Activated naive CD4-positive, alpha-beta T cell treated with anti-CD3 and anti-CD28 coated beads, Interleukin-2, amount 10 ng/mL, durations not matched to agents 7 days and 5 days (primary cell): Measurements from ENCODE around the gene LMBRD2.

Experiments used
- CTCF ChIA-PET: fragments of 350-600 bp; sonication (Branson Sonifier 250); formaldehyde crosslinking; loops from one replicate; lab custom pipeline; 2021; ENCODE audit warnings: antibody characterized with exemption; lab: Charles Lee
- DNase-seq: peaks from one replicate; pipeline ENCODE4 v3.0.0-alpha.2; 2020
- H3K27ac Mint-ChIP-seq: one replicate; pipeline ENCODE4 v1.8.0; 2021; ENCODE audit warnings: mild to moderate bottlenecking, moderate library complexity, mixed read lengths
- H3K27me3 Mint-ChIP-seq: one replicate; pipeline ENCODE4 v1.8.0; 2021; ENCODE audit warnings: mild to moderate bottlenecking, mixed read lengths
- H3K36me3 Mint-ChIP-seq: one replicate; pipeline ENCODE4 v1.8.0; 2021; ENCODE audit warnings: mixed read lengths
- H3K4me1 Mint-ChIP-seq: one replicate; pipeline ENCODE4 v1.8.0; 2021; ENCODE audit warnings: mixed read lengths
- H3K4me3 Mint-ChIP-seq: one replicate; pipeline ENCODE4 v1.8.0; 2021; ENCODE audit warnings: mild to moderate bottlenecking, moderate library complexity, mixed read lengths
- H3K9me3 Mint-ChIP-seq: one replicate; pipeline ENCODE4 v1.8.0; 2021; ENCODE audit warnings: mixed read lengths

Gene LMBRD2

DNA sequence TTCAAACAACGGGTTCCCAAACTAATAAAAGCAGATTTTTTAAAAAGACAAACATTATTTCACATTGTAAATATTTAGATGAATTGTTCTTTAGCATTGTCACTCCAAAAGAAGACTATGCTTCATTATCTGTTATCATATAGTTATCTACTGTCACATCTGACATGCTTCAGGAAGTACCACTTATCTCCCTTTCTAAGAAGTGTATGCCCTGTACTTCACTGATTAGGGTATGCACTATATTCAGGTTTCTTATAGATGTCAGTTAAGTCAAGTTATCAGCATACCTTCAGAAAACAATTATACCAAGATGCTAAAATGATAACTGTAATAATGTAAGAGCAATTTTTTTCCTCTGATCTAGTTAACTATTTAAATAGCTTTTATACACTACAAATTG, 40.4 kb downstream of the LMBRD2 start:
- Mint-ChIP-seq H3K27me3 (no peaks in the 10 kb centered on the region), H3K36me3 (peaks cover 34% of the 10 kb centered on the region), H3K4me1 (no peaks in the 10 kb centered on the region), H3K4me3 (no peak overlapping the region), H3K9me3 (no peaks in the 10 kb centered on the region), H3K27ac (no peak overlapping the region)
- CTCF ChIA-PET, result interaction anchor here (0.7 kb wide), 1 partner anchor 325 kb away, joined by 4 read pairs; no protein-coding TSS in a partner anchor
- DNase-seq, result no peak

DNA sequence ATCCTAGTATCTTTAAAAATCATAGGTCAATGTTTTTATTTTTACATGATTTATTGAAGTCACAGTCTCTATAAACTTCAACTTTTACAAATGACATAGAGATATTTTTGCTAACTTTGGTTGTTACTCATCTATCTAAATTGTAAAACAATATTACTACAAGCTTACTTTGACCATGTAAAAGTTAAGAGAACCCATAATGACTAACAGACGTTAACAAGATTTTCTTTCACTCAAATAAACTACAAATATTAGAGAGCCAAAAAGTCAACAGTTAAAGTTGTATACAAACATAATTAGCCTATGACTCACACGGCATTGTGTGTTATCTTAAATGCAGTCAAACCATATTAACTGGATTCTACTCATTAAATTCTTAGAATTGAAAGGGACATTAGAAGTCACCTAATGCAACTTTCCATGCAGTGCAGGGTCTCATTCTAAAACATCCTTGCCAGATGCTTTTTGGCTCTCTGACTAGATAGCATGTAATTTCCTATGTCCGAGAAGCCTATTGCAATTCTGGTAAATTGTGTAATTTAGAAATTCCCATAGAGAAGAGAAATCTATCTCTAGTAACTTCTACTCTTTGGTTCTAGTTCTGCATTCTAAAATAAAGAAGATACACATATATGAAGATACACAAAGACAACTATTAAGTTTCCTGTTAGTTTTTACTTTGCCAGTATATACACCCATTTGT, 42.8 kb downstream of the LMBRD2 start:
- CTCF ChIA-PET, result no interaction called here

DNA sequence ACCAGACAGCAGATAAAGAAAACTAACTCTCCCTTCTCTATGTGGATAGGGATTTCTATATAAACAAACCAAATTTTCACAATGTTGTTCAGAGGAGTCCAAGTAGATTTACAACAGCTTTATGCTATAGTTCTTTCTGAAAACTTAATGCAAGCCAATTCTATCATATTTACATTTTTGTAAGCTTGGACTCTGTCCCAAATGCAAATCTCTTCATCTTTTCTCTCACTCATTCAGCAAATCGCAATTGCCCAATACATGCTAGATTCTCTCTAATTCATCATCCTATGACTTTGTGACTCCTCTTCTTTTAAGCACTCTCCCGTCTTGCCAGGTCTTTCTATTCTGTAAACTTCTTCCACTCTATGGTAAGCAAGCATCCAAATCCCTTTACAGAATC, 45.9 kb downstream of the LMBRD2 start:
- H3K27ac Mint-ChIP-seq, result no peak overlapping the region

More for the DNA sequence above, 42.8 kb downstream of the LMBRD2 start:
- no peak overlapping the region for H3K27ac Mint-ChIP-seq
- no peak overlapping the region for H3K4me3 Mint-ChIP-seq
- H3K36me3 Mint-ChIP-seq, result peaks cover 34% of the 10 kb centered on the region
- H3K27me3 Mint-ChIP-seq, result no peaks in the 10 kb centered on the region
- H3K9me3 Mint-ChIP-seq, result no peaks in the 10 kb centered on the region
- DNase-seq, result no peak
- no peaks in the 10 kb centered on the region for H3K4me1 Mint-ChIP-seq

DNA sequence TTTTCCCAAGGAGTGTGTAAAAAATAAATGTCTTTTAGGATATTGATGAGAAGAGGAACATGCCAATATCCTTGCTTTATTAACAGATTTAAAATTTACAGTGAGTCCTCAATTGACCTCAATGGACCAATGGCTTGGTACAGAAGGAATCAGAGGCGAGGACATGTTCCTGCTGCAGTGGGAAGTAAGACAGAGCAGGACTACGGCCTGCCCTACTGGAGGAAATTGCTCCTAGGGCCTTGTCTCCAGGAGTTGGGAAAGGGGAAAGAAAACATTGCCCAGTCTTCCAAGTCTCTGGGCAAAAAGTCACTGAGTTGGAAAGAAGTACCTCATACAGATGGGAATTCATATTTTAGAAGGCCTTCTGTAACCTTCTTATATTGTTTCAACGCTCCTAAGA, 51.9 kb downstream of the LMBRD2 start:
- H3K27ac Mint-ChIP-seq, result no peak overlapping the region
- peaks cover 5% of the 10 kb centered on the region for H3K36me3 Mint-ChIP-seq
- H3K27me3 Mint-ChIP-seq, result no peaks in the 10 kb centered on the region
- H3K4me3 Mint-ChIP-seq, result no peak overlapping the region
- CTCF ChIA-PET, result interaction anchor here (1.0 kb wide), 1 partner anchor 10 kb away, joined by 3 read pairs; no protein-coding TSS in a partner anchor
- no peaks in the 10 kb centered on the region for H3K4me1 Mint-ChIP-seq
- no peaks in the 10 kb centered on the region for H3K9me3 Mint-ChIP-seq
- DNase-seq, result no peak

More for the DNA sequence above, 45.9 kb downstream of the LMBRD2 start:
- Mint-ChIP-seq H3K27me3 (no peaks in the 10 kb centered on the region), H3K9me3 (no peaks in the 10 kb centered on the region), H3K4me1 (no peaks in the 10 kb centered on the region), H3K36me3 (peaks cover 31% of the 10 kb centered on the region), H3K4me3 (no peak overlapping the region)
- no peak for DNase-seq
- CTCF ChIA-PET, result interaction anchor here (0.7 kb wide), 1 partner anchor 416 kb away, joined by 3 read pairs; no protein-coding TSS in a partner anchor

DNA sequence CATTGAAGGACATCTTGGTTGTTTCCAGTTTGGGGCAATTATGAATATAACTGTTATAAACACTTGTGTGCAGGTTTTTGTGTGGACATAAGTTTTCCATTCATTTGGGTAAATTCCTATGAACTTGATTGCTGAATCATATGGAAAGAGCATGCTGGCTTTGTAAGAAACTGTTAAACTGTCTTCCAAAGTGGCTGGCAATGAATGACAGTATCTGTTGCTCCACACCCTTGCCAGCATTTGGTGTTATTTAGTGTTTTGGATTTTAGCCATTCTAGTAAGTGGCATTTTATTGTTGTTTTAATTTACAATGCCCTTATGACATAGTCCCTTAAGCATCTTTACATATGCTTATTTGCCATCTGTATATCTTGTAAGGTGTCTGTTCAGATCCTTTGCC, 55.2 kb downstream of the LMBRD2 start:
- H3K4me1 Mint-ChIP-seq, result no peaks in the 10 kb centered on the region
- H3K9me3 Mint-ChIP-seq, result no peaks in the 10 kb centered on the region
- CTCF ChIA-PET, result no interaction called here
- DNase-seq, result no peak
- no peaks in the 10 kb centered on the region for H3K36me3 Mint-ChIP-seq
- H3K27me3 Mint-ChIP-seq, result no peaks in the 10 kb centered on the region
- H3K4me3 Mint-ChIP-seq, result no peak overlapping the region
- H3K27ac Mint-ChIP-seq, result no peak overlapping the region

DNA sequence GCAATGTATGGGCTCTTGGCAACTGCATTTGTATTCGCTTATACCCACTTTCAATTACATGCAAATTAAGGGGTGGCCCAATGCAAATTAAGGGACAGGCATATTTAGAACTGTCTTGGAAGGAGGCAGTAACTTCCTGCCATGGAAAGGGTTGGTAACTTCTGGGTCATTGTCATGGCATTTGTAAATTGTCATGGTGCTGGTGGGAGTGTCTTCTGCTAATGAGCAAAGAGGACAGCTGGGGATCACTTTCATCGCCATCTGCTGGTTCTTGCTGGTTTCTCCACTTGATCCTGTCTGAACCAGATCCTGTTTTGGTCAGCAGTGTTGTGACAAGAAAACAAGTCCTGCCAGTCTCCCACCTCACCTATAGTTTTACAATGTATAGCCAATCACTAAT, 61.7 kb downstream of the LMBRD2 start:
- H3K9me3 Mint-ChIP-seq, result no peaks in the 10 kb centered on the region
- H3K4me3 Mint-ChIP-seq, result no peak overlapping the region
- CTCF ChIA-PET, result interaction anchor here (0.9 to 2.0 kb wide), 4 partner anchors 9 to 217 kb away, joined by 3 to 14 read pairs (median 4); no protein-coding TSS in a partner anchor
- peak; percentile 35 for DNase-seq
- no peaks in the 10 kb centered on the region for H3K4me1 Mint-ChIP-seq
- no peak overlapping the region for H3K27ac Mint-ChIP-seq
- peaks cover 5% of the 10 kb centered on the region for H3K27me3 Mint-ChIP-seq
- no peaks in the 10 kb centered on the region for H3K36me3 Mint-ChIP-seq

DNA sequence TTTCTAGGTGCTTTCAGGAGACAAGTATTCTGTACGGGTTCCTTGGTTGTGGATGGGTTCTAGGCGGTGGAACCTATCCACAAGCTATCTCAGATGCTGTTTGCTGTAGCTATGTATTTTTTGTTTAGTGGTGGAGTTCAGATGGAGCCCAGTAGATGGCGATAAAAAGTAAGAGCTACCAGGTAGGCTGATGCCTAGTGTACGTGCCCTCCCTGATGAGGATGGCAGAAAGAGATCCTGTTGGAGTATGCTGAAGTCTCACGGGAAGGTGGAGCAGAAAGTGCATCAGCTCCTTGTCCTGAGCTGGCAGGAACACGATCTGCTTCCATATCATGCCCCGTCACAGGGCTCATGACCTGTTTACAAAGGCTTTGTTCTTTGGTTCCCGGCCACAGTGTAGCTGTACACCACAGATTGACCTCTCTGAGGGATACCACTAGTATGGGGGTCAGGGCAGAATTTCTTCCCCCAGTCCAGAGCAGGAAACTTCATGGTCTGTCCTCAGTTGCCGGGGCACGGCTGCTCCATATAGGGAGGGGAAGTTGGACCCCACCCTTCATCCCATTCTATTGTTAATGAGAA, 72.4 kb downstream of the LMBRD2 start:
- Mint-ChIP-seq H3K27me3 (peaks cover 28% of the 10 kb centered on the region), H3K27ac (no peak overlapping the region), H3K9me3 (no peaks in the 10 kb centered on the region), H3K36me3 (no peaks in the 10 kb centered on the region), H3K4me3 (no peak overlapping the region), H3K4me1 (no peaks in the 10 kb centered on the region)
- CTCF ChIA-PET, result interaction anchor here (0.6 to 2.4 kb wide), 38 partner anchors 8 to 1076 kb away, joined by 3 to 19 read pairs (median 4); partner anchors contain the start of genes LMBRD2, NADK2 and UGT3A2
- peak; percentile 45 for DNase-seq

DNA sequence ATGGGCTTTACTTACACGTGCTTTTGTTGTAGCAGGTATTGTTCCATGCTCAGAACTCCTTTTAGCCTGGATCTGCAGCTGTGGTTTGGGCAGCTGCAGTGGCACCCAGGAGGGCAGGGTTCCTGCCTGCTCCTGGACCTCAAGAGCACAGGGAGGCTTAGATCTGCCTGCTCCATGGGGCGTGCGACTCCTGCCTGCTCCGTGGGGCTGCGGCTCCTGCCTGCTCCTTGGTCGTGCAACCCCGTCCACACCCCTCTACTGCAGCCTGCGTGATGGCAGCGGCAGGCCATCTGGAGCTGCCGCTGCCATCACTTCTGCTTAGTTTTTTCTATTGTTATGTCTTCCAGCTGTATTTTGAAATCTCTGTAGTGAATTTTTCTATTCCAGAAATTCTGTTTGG, 73.3 kb downstream of the LMBRD2 start:
- CTCF ChIA-PET, result interaction anchor here (0.6 to 2.4 kb wide), 31 partner anchors 7 to 1075 kb away, joined by 3 to 19 read pairs (median 4); partner anchors contain the start of genes LMBRD2, NADK2 and UGT3A2
- Mint-ChIP-seq H3K4me1 (peaks cover 2% of the 10 kb centered on the region), H3K36me3 (no peaks in the 10 kb centered on the region), H3K9me3 (no peaks in the 10 kb centered on the region), H3K27ac (no peak overlapping the region), H3K27me3 (peaks cover 22% of the 10 kb centered on the region), H3K4me3 (no peak overlapping the region)
- DNase-seq, result no peak

DNA sequence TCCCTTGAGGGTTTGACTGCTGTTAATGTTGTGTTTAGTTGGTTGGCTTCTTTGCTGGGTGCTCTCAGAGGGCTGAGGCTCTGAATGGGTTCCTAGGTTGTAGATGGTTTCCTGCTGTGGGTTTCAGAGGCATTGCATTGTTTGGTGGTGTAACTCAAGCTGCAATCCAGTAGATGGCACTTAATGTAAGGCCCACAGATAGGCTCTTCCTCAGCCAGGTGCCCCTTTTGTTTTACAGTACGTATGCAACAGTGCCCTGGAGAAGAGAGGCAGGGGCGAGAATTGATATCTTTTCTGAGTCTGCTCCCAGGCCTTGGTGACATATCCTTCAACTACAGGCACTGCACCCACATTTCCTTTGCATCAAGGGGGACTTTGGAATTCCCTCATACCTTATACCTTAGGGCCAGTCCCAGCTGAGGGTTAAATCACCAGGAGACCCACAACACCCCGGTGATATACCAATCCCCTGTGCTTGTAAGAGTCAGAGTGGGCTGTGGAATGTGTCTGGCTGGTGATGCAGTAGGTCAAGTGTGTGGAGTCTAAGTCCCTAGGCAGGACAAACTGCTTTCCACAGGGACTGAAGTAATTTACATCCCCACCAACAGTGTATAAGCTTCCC, 78.0 kb downstream of the LMBRD2 start:
- no peaks in the 10 kb centered on the region for H3K36me3 Mint-ChIP-seq
- peak; percentile 29 for DNase-seq
- no peak overlapping the region for H3K4me3 Mint-ChIP-seq
- H3K4me1 Mint-ChIP-seq, result peaks cover 9% of the 10 kb centered on the region
- CTCF ChIA-PET, result interaction anchor here (0.9 to 1.5 kb wide), 3 partner anchors 14 to 191 kb away, joined by 3 to 7 read pairs (median 3); partner anchors contain the start of gene NADK2
- H3K27ac Mint-ChIP-seq, result no peak overlapping the region
- H3K9me3 Mint-ChIP-seq, result no peaks in the 10 kb centered on the region
- H3K27me3 Mint-ChIP-seq, result peaks cover 16% of the 10 kb centered on the region

DNA sequence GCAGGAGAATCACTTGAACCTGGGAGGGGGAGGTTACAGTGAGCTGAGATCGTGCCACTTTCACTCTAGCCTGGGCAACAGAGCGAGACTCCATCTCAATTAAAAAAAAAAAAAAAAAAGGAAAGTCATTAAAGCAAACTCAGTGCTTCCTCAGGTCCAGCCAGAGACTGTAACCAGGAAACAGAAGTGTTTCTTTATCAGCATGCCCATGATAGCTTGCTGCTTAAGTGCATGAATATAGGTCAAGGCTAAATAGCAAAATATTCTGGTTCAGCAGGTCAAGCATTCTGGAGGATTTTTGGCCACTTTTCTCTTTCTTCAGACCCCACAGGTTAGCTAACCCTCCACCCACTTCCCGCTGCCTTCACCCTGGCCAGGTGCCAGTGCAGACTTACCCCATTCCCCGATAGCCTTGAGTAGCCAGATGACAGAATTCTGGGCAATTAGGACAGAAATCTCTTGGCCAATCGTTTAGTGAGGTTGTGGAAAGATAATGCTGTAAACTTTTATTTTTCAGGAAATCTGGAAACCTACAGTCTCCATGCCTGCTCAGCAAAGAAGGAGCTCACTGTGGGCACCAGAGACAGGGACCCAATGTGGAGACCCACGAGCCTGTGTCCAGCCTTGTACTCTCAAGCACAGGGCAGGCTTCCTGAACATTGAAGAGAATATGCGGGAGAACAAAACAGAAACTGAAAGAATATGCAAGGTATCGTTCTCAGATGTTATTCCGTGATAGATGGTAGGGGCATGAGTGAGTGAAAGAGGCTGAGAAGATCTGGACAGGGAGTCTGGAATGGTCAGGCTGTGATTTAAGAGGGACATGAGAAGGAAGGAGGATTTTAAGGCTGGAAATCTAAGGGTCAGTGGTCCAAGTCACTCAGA, 80.8 kb downstream of the LMBRD2 start:
- H3K36me3 Mint-ChIP-seq, result no peaks in the 10 kb centered on the region
- DNase-seq, result no peak
- H3K4me3 Mint-ChIP-seq, result peak overlapping the region; percentile 57
- peak overlapping the region; percentile 2 for H3K27ac Mint-ChIP-seq
- peaks cover 36% of the 10 kb centered on the region for H3K27me3 Mint-ChIP-seq
- peaks cover 12% of the 10 kb centered on the region for H3K4me1 Mint-ChIP-seq
- no peaks in the 10 kb centered on the region for H3K9me3 Mint-ChIP-seq
- CTCF ChIA-PET, result interaction anchor here (0.6 to 1.6 kb wide), 2 partner anchors 8 to 406 kb away, joined by 4 to 5 read pairs; no protein-coding TSS in a partner anchor

DNA sequence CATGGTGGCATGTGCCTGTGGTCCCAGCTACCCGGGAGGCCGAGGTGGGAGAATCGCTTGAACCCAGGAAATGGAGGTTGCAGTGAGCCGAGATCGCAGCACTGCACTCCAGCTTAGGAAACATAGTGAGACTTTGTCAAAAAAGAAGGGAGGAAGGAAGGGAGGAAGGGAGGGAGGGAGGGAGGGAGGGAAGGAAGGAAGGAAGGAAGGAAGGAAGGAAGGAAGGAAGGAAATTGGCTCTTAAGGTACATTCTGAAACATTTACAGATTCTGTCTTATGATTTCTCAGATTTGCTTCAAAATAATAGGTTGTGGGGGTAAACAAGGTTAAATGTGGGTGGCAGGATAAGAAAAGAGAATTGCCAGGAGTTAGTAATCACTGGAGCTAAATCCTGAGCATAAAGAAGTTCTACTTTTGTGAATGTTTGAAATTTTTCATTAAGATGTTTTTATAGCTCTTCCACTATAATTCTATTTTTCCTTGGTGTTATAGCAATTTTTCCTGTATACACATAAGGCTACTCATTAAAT, 82.9 kb downstream of the LMBRD2 start:
- CTCF ChIA-PET, result interaction anchor here (3.4 kb wide), 1 partner anchor 10 kb away, joined by 11 read pairs; no protein-coding TSS in a partner anchor
- Mint-ChIP-seq H3K27me3 (peaks cover 52% of the 10 kb centered on the region), H3K27ac (no peak overlapping the region)

DNA sequence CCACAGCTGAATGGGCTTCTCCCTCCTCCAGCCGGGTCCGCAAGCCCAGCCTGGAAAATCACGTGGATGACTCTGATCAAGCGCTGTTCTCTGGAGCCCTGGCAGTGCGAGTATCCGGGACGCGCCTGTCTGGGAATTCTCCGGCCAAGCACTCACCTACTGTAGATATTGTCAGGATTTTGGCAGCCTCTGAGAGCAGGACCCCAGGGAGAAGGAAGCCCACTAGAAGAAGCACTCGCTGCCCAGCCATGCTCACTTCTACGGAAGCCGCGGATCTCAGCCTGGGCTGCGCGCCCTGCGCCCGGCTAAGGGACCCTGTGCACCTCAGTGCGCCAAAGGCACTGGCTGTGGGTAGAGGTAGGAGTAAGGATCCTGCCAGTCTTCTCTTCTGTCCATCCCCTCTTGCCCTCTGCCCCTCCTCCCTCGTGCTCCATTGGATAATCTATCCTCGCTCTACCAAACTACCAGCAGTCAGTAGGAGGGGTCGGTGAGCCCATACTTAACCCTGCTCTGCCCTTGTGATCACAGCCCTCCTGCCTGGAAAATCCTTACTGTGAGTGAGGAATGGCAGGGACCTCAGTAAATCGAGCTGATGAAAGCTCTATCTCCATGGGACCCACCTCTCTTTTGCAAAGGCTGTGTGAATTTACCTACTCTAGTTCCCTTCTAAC, 85.0 kb downstream of the LMBRD2 start, which contains the start of gene UGT3A2:
Gene UGT3A2 (minus strand): TSS at position 343 of the 671 bp plus-strand sequence. CDS start 93 bp downstream, at position 250.
- Mint-ChIP-seq H3K4me1 (peaks cover 10% of the 10 kb centered on the region), H3K27me3 (peaks cover 52% of the 10 kb centered on the region), H3K9me3 (no peaks in the 10 kb centered on the region), H3K27ac (no peak within 1 kb of the TSS), H3K4me3 (no peak within 1 kb of the TSS), H3K36me3 (no peaks in the 10 kb centered on the region)
- CTCF ChIA-PET, result interaction anchor here (3.3 to 3.4 kb wide), 2 partner anchors 13 kb away, joined by 8 to 11 read pairs; no protein-coding TSS in a partner anchor
- DNase-seq, result no peak

More for the DNA sequence above, 82.9 kb downstream of the LMBRD2 start:
- Mint-ChIP-seq H3K4me1 (peaks cover 12% of the 10 kb centered on the region), H3K4me3 (no peak overlapping the region), H3K9me3 (no peaks in the 10 kb centered on the region), H3K36me3 (no peaks in the 10 kb centered on the region)
- DNase-seq, result no peak
